ENCODE results near the gene PRKD3. TPM values are rescaled to one million over a fixed set of nuclear protein-coding genes. Genes with fewer than 3 reads are reported as not detected.

Gene PRKD3
- polyA plus RNA-seq, 4 donors, result 52.2 to 70.5 (median 56.9) TPM

DNA sequence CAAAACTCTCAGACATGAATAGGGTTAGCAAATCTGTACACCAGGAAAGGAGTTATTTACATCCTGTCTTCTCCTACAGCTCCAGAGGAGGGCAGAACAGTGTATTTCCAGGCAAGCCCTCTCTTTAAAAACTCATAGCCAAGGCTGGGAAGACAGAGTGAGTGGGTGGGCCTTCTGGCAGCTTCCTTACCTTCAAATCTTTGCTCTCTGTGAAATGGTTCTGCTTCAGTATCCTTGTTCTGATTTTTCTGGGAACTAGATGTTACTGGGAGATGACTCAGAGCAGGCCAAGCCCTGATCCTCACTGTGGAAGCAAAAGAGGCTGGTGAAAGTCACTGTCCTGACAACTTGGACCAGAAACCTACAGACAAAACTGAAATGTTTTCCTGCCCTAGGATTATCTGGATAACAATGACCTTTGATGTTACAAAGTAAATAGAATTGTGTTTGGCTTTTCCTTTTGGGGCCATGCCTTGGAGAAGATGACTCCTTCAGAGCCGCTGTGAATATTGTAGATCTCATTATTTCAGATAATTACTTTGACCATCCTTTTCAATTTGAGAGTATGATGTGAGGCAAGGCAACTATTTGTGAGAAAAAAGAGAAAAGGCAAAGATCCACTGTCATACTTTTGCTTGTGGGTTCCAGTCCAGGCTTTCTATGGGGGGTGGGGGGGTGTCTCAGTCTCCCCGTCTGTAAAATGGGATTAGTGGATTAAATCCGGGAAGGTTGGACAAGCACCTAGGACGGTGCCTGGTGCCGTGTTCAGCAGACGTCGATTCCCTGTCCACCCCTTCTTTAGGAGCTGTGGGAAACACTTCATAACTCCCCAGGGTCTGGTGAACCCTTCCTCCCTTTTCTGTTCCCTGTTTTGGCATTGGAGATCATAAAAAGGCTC, 19.2 kb upstream of the PRKD3 start:
- no peak for DNase-seq (ENCODE audit: low read depth in 4 of 4, low spot score in 3 of 4)

DNA sequence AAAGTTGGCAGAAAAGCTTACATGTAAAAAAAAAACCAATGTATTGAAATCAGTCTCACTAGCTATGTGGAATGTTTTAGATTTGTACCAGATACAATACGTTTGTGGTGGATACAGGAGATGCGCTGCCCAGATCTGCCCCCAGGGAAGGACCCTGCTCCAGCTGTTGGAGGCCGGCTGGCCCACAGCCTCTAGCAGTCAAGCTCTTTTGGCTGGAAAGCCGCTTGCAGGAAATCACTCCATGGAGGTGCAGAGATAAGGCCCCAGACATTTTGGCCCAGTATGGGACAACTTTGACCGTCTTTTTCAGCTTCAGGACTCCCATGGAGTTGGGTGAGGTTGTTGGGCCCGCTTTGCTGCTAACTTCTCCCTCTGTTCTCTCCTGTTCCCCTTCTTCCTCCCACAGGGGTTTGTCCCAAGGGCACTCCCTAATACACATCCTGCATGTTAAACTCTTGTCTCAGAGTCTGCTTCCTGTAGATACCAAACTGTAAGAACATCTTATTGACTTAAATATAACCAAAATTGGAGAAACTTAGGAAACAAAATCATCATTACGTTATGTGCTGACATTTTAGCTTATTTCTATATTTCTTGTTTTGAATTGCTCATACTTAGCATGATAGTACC, 18.1 kb upstream of the PRKD3 start:
- DNase-seq (ENCODE audit: low read depth in 4 of 4, low spot score in 3 of 4), result no peak

DNA sequence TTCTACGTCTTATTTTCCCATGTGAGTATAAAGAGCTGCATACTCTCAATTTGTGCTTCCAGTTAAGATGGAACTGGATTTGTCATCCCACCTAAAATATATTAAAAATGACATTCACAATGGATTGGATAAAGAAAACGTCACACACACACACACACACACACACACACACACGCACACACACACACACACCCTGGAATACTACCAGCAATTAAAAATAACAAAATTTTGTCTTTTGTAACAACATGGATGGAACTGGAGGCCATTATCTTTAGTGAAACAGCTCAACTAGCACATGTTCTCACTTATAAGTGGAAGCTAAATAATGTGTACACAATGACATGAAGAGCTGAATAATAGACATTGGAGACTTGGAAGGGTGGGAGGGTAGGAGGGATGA, 16.0 kb upstream of the PRKD3 start:
- no peak for DNase-seq (ENCODE audit: low read depth in 4 of 4, low spot score in 3 of 4)

DNA sequence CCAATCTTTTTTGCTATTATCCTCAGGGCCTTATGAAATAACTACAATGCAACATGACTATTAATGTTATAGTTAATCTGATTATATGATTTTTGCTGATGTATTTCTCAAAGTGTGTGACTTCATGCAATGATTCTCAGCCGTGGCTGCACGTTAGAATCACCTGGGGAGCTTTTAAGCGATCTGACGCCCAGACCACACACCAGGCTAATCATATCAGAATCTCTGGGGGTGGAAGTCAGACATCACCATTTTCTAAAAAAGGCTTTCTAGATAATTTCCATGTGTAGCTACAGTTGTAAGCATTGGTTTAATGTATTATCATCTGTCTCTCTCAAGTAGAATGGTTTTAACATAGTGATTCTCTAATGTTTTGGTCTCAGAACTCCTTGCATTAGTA, 14.3 kb upstream of the PRKD3 start:
- no peak for DNase-seq (ENCODE audit: low read depth in 4 of 4, low spot score in 3 of 4)

DNA sequence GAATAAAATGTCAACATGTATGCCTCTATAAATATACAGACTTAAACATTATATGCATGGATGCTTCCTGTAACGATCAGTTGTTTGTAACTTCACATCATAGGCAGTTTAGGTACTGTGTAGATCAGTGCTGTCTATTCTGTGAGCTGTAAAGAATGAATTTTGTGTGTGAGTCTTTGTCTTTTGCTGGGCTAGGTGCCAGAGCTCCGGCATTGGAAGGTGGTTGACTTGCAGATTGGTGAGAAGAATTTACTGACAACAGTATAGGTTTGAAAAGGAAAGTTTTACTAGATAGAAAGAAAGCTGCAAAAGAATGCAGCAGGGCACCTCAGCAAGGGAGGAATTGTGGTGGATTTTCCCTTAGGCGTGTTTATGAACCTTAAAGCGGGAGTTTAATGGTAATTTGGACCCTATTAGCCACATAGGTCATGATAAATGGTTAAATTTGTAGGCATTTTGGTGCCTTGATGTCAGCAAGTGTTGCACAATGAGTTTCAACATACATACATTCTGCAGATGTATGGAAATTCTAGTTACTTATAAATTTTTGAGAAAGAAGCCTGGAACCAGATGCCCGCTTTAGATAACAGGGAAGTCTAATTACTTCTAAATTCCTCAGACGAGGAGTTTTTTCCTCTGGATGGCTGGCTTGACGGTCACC, 13.1 kb upstream of the PRKD3 start:
- DNase-seq (ENCODE audit: low read depth in 4 of 4, low spot score in 3 of 4), result no peak

DNA sequence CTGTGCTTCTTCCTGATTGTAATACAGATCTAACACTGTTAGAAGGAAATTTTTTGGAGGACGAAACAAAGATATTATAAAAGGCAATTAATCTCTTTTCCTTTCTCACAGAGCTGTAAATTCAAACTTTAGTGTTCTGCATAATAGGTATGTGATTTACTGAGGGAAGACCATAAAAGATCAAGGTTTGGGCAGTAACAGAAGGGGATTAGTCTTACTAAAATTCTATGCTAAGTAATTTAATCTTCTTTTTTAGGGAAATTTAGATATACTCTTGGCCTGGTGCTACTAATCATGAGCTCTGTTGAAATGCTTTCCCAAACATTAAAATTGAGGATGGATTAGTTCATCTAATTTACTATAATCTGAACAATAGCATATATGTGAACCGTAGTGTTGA, 11.0 kb upstream of the PRKD3 start:
- no peak for DNase-seq (ENCODE audit: low read depth in 4 of 4, low spot score in 3 of 4)

DNA sequence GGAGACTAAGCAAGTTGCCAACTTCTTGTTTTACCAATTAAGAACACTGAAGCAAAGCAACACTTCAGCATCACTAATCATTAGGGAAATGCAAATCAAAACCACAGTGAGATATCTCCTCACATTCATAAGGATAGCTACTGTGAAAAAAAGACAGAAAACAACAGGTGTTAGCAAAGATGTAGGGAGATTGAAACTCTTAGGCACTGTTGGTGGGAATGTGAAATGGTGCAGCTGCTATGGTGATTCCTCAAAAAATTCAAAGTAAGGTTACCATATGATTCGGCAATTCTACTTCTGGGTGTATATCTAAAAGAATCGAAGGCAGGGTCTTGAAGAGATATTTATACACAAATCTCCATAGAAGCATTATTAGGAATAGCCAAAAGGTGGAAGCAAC, 8.6 kb upstream of the PRKD3 start:
- no peak for DNase-seq (ENCODE audit: low read depth in 4 of 4, low spot score in 3 of 4)

DNA sequence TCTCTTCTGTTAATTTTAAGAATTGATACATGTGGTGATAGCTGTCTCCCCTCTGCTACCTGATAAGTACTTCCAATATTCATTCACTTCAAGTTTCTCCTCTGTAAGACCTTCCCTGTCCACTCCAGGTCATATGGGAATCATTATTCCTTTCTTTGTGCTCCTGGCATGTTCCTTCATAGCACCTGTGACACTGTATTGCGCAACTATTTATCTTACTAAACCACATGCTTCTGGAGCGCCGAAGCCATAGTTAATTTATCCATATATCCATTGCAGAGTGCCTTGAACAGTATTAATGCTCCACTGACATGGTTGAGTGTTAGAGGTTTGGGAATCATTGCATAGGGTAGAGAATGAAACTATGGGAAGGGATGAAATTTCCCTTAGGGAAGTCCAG, 7.9 kb upstream of the PRKD3 start:
- no peak for DNase-seq (ENCODE audit: low read depth in 4 of 4, low spot score in 3 of 4)

DNA sequence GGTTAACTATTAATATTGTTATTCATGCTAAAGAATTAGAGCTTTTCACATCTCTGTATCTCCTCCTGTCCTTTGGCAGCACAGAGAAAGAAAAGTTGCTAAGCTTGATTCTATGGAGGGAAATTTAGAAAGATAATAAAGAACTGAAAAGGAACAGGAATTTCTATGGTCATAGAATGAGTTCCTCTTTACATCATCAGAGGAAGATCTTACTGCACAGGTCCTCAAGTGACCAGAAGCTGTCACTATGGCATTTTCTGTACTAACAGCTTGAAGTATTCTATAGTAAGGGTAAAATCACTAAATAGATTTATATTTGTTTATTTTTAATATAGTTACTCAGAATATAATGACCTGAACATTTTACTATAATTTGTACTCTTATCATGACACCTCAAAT, 6.0 kb upstream of the PRKD3 start:
- no peak for DNase-seq (ENCODE audit: low read depth in 4 of 4, low spot score in 3 of 4)

DNA sequence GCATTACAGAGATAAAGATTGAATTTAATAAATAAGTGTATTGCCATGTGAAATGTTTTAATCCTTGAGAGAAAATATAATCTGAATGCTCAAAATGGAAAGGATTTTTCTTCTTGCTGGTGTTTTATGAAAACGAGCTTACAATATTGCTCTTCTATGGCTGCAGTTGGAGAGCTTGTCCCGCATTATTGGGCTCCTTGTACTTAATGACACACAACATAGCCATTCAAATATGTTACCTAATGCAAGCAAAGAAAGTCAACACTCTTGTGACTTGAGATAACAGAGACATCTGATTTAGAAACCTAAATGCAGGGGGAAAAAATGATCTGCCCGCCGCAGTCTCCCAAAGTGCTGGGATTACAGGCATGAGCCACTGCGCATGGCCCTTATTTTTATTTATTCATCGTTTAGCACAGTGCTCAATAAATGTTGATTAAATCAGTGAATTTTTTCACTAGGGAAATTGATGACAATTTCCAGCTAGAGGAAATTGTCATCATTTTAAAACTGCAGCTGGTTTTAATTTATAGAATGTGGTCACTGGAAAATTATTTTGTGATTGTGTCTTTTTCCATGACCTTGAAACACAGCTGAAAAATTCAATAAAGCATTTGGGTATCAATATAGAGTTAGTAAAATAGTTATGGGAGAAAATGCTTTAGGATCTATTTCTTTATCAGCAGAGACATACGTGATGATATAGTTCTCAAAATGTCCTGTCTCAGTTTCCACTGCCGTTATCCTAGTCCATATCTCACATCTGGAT, 2.4 kb upstream of the PRKD3 start:
- no peak for DNase-seq (ENCODE audit: low read depth in 4 of 4, low spot score in 3 of 4)

DNA sequence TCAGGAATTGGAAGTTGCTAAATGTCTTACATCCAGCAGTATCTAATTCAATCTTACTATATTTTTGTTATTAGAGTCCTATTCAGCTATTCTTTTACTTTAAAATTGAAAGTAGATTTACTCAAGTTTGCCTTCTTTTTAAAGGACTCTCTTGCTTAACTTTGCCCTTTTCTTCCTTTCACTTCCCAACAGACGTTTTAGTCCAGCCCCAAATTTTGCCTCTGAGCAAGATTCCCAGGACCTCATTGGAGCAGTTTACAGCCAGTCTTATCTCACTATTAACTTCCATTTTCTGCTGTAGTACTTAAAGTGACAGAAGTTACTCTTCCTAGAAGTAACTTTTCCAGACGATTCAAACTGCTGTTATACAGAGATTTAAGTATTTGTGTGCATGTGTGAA, 1.7 kb upstream of the PRKD3 start:
- no peak for DNase-seq (ENCODE audit: low read depth in 4 of 4, low spot score in 3 of 4)

DNA sequence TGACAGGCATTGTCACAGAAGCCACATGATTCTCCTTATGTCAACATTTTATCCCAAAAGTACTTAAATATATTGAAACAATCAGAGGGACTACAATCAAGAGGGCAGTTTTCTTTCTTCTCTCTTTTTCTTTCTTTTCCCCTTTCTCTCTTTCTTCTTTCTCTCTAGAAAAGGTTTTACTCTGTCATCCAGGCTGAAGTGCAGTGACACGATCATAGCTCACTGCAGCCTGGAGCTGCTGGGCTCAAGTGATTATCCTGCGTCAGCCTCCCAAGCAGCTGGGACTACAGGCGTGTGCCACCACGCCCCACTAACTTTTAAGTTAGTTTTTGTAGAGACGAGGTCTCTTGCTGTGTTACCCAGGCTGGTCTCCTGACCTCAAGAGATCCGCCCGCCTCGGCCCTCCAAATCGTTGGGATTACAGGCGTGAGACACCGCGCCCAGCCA, 1.0 kb upstream of the PRKD3 start:
- no peak for DNase-seq (ENCODE audit: low read depth in 4 of 4, low spot score in 3 of 4)

DNA sequence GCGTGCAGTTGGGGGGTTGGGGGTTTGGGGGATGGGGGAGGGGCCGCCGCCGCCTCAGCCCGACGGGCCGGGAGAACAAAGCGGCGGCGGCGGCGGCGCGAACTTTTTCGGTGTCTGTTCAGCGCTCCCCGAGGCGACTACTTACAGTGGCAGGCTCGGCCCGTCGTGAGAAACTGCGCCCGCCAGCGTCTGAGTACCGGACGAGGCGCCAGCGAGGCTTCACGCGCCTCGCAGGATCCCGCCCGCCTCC, 172 bp downstream of the PRKD3 start:
- DNase-seq (ENCODE audit: low read depth in 4 of 4, low spot score in 3 of 4), result peak in 1 of 4 donors; percentile 60

DNA sequence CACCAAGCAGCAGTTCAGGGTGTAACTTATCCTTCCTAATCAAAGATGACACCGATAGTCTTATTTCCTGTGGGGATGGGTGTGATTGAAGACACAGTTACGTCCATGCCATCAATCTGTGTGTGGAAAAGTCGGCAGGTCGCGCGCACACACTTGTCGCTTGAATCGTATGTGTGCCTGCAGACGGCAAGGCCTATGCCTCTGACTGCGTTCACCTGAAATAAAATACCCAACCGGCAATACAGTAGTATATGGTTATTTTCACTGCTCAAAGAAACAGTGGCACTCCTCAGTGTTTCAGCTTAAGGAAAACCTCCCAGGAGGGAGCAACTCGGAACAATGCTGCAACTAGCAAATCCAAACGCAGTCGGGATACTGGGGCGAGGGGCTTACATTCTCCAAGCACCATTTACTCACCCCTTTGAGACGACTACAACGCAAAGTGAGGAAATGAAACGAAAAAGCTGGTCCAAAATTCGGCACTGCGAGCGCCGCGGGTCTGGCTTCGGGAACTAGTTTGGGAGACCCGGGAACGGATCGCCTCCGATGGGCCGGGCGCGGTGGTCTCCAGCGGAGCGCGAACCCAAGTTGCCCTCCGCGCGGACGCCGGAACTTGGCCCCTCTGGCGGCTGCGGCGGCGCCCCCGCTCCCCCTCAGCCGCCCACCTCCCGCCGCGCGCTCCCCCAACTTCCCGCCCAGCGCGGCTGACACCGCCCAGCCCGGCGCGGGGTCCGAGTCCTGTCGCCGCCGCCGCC, 675 bp downstream of the PRKD3 start:
- DNase-seq (ENCODE audit: low read depth in 4 of 4, low spot score in 3 of 4), result peak in 3 of 4 donors; percentile 29 to 54 (median 42)

DNA sequence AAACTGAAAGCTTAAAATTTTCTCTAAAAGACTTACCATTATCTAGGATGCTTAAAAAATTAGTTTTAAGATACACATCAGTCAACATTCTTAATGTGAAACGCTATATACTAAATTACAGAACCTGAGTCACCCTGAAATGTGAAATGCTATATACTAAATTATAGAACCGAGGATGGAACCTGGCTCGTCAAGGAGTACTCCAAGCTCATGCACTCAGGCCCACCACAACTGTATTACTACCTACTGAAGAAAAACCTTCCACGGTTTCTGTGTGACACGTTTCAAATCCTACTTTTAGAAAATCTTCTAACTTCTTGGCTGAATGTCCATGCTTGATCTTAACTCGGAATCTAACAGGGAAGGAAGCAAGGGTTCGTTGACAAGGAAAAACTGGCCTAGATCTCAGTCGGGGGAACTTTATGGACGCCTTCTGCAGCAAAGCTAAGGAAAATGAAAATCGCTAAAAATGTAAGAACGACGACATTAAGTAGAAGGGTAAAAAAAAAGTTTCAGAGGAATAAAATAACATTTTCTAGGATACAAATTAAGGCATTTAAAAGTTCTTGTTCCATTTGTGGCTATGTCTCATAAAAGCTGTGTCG, 1.4 kb downstream of the PRKD3 start:
- no peak for DNase-seq (ENCODE audit: low read depth in 4 of 4, low spot score in 3 of 4)

DNA sequence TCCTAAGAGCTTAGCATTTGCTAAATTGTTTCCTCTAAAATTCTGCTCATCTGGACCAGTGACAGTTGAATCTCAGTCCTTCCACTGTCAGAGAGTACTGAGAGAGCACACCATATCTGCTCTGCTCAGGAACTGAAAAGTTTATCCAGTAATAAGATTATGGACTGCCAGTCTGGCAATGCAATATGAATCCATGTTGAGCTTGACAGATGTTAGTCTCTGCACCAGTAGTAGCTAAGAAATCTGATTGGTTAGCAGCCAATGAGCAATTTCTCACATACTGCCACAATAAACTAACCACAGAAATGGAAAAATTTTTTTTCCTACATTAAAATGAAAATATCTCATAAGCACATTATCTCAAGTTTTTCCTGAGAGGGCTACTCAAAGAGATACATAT, 2.3 kb downstream of the PRKD3 start:
- no peak for DNase-seq (ENCODE audit: low read depth in 4 of 4, low spot score in 3 of 4)

DNA sequence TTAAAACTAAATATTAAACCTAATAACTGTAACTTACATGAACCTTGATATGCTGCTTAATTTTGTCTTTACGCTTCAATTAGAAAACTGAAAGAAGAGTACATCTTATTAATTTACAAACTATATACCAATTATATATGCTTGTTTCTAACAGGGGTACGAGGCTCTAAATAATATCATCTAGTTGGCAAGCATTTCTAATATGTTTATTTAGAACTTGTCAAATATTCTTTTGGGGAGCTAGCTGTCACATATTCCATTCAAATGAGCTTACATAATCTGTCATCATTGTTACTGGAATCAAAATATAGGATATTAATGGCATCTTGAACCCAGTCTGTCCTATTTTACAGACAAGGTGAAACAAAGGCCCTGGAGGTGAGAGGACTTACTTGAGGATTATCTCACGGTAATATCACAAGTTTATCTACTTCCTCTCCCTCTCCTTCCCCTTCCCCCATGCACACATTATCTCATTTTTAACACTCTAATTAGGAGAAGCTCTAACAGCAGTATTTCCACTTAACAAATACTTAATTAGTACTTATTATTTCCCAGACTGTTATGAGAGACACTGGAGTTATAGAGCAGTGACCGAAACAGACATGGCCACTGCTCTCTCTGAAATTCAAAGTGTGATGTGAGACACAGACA, 3.5 kb downstream of the PRKD3 start:
- no peak for DNase-seq (ENCODE audit: low read depth in 4 of 4, low spot score in 3 of 4)

DNA sequence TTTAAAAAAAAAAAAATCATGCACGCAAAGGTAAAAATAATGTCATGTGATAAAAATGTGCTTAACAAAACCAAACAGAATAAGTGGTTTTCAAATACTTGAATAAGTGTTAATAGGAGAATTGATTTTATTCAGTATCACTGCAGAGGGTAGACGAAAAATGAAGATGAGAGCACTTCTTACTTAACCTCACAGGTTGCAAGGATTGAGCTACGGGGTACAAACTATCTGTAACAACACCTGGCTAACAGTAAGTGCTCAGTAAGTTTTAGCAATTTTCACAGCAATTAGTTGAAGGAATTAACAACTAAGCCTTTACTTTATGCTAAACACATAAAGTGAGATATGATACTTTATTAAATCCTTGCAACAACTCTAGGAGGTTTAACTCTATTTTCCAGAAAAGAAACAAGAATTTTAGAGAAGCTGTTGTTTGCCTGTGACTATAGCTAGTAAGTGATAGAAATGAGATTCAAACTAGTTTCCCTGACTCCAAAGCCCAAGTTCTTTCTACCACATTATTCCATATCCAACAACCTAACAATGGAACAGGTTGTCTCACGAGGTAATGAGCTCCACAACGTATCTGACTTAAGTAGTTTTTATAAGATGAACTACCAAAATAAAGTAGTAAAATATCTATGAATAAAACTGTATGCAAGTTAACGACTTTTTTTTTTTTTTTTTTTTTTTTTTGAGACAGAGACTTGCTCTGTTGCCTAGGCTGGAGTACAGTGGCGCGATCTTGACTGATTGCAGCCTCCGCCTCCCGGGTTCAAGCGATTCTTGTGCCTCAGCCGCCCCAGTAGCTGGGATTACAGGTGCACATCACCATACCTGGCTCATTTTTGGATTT, 4.7 kb downstream of the PRKD3 start:
- no peak for DNase-seq (ENCODE audit: low read depth in 4 of 4, low spot score in 3 of 4)

DNA sequence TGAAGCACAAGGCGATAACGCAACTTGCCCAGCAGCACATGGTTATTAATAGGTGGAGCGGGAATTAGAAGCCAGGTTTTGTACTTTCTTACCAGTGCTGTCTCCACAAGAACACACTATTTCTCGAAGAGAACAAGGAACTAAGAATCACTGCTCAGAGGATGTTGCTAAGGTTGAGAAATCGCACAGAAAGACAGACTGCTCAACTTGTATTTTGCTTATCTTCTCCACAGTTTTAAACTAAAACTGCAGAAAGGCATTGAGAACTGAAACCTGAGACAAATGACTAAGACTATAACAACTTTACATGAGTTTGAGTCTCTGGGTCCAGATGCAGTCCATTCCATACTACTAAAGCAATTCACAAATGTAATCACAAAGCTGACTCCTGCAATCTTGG, 6.2 kb downstream of the PRKD3 start:
- no peak for DNase-seq (ENCODE audit: low read depth in 4 of 4, low spot score in 3 of 4)

Data from left renal pelvis (tissue), 4 donors.